Stimulated activated naive CD4-positive, alpha-beta T cell (primary cell): ENCODE data around the gene OR2T3.
A peak's percentile ranks its signal among the peaks of the same experiment; 100 is the strongest.
"Not testable (repeated sequence)": the region's sequence is repeated elsewhere in the genome, so short reads cannot be mapped to it uniquely, and the experiment has no call there.

Source experiments
- DNase-seq, 6 experiments: peaks; one replicate each; lab custom pipeline; 2025; lab: John Stamatoyannopoulos, UW

Gene OR2T3

GRCh38 chr1:248471154-248471553, 2.0 kb upstream of the OR2T3 start:
- no peak for DNase-seq

DNA sequence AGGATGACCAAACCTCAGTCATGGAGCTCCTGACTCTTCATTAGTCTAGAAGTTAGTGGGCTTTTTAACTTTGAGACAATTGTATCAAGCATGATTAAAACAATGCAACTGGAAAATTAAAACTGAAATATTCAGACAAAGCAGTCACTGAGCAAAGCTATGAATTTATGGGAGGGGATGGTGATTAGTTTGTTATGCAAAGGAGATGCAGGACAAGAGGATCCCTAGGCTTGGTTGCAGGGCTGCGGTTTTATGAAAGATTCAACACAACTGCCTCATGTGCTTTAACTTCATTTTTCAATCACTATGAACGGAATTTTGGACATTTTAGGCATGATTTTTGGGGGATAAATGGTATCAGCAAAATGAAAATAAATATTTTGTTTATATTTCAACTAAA, 1.0 kb upstream of the OR2T3 start:
- not testable (repeated sequence) for DNase-seq

DNA sequence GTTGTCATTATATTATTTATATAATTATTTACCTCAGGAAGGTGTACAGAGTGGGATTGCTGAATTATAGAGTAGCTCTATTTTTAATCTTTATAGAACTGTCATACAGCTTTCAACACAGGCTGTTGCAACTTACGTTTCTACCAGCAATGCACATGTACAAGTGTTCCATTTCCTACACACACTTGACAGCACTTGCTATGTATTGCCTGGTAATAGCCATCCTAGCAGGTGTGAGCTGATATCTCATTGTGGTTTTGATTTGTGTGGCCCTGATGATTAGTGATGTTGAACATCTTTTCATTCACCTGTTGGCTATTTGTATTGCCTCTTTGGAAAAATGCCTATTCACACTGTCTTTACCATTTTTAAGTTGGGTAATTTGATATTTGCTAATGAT, 2.5 kb downstream of the OR2T3 start:
- DNase-seq = not testable (repeated sequence)

- peak in 4 of 6 experiments; percentile 2 to 75 (median 44) for DNase-seq
Measured at GRCh38 chr1:248481686-248482579, 8.8 kb downstream of the OR2T3 start.

DNA sequence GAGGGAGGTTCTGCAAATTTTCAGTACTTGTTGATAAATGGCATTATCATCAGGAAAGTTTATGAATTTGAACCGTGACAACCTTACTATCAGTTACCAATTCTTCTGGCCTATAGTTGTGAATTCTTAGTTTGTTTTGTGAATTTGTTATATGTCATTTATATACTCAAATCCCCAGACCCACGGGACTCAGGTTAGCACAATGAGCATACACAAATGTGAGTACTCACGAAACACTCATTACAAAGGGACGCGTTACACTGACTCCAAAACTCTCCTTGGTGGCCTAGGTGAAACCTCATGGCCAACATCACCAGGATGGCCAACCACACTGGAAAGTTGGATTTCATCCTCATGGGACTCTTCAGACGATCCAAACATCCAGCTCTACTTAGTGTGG, 15.1 kb downstream of the OR2T3 start, which contains the start of gene OR2T5:
TSS of gene OR2T5 (plus strand) at position 301 of the 400 bp plus-strand sequence. CDS start at position 301, 0 bp downstream.
- not testable (repeated sequence) for DNase-seq

GRCh38 chr1:248496661-248497060, 23.5 kb downstream of the OR2T3 start:
- not testable (repeated sequence) for DNase-seq

GRCh38 chr1:248500305-248501035, 27.3 kb downstream of the OR2T3 start:
- DNase-seq = not testable (repeated sequence)

- DNase-seq = not testable (repeated sequence)
Measured at GRCh38 chr1:248507773-248508172, 34.6 kb downstream of the OR2T3 start, which contains the start of gene OR2G6. OR2G6 (plus strand) TSS chr1:248508073; CDS start chr1:248521647, 13,574 bp downstream.

DNA sequence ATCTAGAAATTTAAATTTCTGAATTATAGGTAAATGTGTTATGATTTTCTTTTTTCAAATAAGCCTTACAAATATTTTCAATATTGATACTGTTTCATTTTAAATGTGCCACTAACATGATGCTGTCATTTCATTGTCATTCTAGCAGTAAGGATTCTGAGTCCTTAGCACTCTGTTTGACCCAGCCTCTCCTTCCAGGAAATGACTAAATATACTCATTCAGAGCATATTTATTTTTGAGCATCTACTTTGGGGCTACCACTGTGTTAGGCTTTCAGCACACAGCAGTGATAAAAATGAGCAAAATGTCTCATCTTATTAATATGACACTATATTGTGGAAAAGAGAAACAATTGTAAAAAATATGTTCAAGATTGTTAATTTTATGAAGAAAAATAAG, 37.1 kb downstream of the OR2T3 start:
- DNase-seq = not testable (repeated sequence)

- no peak for DNase-seq
Measured at GRCh38 chr1:248521856-248522255, 48.7 kb downstream of the OR2T3 start.
